ENCODE results near the gene PIP4K2A.

The PIP4K2A gene

DNA sequence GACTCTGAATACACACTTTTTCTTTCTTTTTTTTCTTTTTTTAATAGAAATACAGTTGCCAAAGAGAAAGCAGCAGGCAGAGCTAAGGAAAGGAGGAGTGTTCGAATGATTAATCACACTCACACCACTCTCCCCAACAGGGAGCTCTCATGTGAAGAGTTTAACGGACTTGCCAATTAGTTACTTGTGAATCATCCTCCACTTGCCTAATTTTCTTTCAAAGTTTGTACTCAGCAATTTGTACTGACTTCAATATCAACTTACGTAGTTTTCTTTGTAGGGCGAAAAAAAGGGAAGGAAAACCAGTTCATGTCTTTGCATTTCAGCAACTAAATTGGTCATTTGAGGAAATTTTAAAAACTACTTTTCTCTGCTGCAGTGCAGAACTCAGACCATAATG, 109.2 kb downstream of the PIP4K2A start:
- H3K27ac ChIP-seq (ENCODE audit: insufficient read depth, low read depth, low read length, poor library complexity, severe bottlenecking), result no peak overlapping the region

DNA sequence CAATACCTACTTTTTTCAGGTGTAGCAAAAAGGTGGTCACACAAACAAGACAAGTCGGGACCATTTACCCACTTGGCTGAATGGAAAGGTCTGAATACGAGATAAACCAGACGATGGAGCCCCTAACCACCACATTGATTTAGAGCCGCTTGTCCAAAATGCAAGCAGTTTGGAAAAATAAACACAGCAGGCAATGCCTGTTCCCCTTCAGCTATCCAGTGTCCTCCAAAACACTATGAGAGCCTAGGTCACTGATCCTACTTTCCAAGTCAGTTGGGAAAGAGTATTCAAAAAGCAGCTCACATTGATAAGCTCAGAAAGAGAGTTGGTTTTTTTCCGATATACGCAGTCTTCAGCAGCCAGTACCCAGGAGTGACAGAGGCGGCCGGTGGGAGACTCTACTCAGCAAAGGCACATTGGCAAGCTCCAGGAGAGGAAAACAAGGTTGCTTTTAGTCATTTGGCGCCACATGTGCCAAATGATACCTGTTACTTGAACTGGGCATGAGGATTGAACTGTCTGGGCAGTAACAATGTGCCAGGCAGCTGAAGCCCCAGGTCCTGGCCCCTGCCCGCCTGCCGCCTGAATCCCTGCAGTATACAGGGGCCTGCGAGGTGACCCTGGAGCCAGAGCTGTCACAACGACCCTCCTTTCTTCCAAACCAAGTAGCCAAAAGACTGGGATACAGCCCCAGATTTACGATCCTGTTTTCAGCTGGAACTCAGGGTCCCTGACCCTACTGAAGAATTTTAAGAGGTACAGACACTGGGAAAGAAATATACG, 109.8 kb downstream of the PIP4K2A start:
- H3K4me3 ChIP-seq (ENCODE audit: insufficient read depth, low read depth, low read length), result no peak overlapping the region
- H3K27me3 ChIP-seq (ENCODE audit: control insufficient read depth, insufficient read depth, low read length, poor library complexity, severe bottlenecking), result no peaks in the 10 kb centered on the region
- peaks cover 21% of the 10 kb centered on the region for H3K4me1 ChIP-seq (ENCODE audit: control insufficient read depth, insufficient read depth, low read length)
- no peaks in the 10 kb centered on the region for H3K9me3 ChIP-seq (ENCODE audit: control insufficient read depth, low read length)
- H3K27ac ChIP-seq (ENCODE audit: insufficient read depth, low read depth, low read length, poor library complexity, severe bottlenecking), result no peak overlapping the region
- 86% methylated on average over 15 of the region's 15 CpGs for WGBS, 2 experiments
- no peaks in the 10 kb centered on the region for H3K36me3 ChIP-seq (ENCODE audit: control insufficient read depth, insufficient read depth, low read length)

More for the DNA sequence above, 109.2 kb downstream of the PIP4K2A start:
- Histone ChIP-seq H3K4me3 (ENCODE audit: insufficient read depth, low read depth, low read length) (no peak overlapping the region), H3K36me3 (ENCODE audit: control insufficient read depth, insufficient read depth, low read length) (no peaks in the 10 kb centered on the region), H3K9me3 (ENCODE audit: control insufficient read depth, low read length) (no peaks in the 10 kb centered on the region), H3K27me3 (ENCODE audit: control insufficient read depth, insufficient read depth, low read length, poor library complexity, severe bottlenecking) (no peaks in the 10 kb centered on the region), H3K4me1 (ENCODE audit: control insufficient read depth, insufficient read depth, low read length) (peaks cover 21% of the 10 kb centered on the region)
- 58 to 66% methylated on average over 4 of the region's 4 CpGs for WGBS, 2 experiments

- H3K9me3 ChIP-seq (ENCODE audit: control insufficient read depth, low read length), result no peaks in the 10 kb centered on the region
- WGBS, 2 experiments, result 89 to 94% methylated on average over 2 to 3 of the region's 3 CpGs
- H3K4me3 ChIP-seq (ENCODE audit: insufficient read depth, low read depth, low read length), result no peak overlapping the region
- peaks cover 23% of the 10 kb centered on the region for H3K4me1 ChIP-seq (ENCODE audit: control insufficient read depth, insufficient read depth, low read length)
- no peak overlapping the region for H3K27ac ChIP-seq (ENCODE audit: insufficient read depth, low read depth, low read length, poor library complexity, severe bottlenecking)
- no peaks in the 10 kb centered on the region for H3K36me3 ChIP-seq (ENCODE audit: control insufficient read depth, insufficient read depth, low read length)
- no peaks in the 10 kb centered on the region for H3K27me3 ChIP-seq (ENCODE audit: control insufficient read depth, insufficient read depth, low read length, poor library complexity, severe bottlenecking)
Observed at GRCh38 chr10:22603581-22603980, 110.8 kb downstream of the PIP4K2A start.

DNA sequence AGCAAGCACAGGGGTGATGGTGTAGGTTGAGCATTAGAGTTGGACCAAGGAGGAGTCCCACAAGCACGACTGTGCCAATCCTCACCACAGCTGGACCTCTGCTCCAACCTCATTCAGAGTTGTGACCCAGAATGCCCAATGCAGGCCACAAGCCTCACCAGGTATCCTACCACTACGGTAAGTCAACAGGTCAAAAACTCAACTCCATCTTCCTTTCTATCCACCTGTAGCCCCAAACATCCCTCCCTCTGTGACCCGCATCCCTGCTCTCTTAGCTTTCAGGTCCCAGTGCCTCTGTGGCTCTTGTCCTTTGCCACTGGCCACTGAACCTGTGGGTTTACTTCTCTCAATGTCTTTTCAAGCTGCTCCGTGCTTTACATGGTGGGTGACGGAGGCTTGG, 112.8 kb downstream of the PIP4K2A start:
- 91 to 96% methylated on average over 5 of the region's 5 CpGs for WGBS, 2 experiments
- H3K27me3 ChIP-seq (ENCODE audit: control insufficient read depth, insufficient read depth, low read length, poor library complexity, severe bottlenecking), result no peaks in the 10 kb centered on the region
- H3K9me3 ChIP-seq (ENCODE audit: control insufficient read depth, low read length), result no peaks in the 10 kb centered on the region
- H3K36me3 ChIP-seq (ENCODE audit: control insufficient read depth, insufficient read depth, low read length), result no peaks in the 10 kb centered on the region
- no peak overlapping the region for H3K4me3 ChIP-seq (ENCODE audit: insufficient read depth, low read depth, low read length)
- H3K4me1 ChIP-seq (ENCODE audit: control insufficient read depth, insufficient read depth, low read length), result peaks cover 30% of the 10 kb centered on the region
- H3K27ac ChIP-seq (ENCODE audit: insufficient read depth, low read depth, low read length, poor library complexity, severe bottlenecking), result no peak overlapping the region

GRCh38 chr10:22599636-22600228, 114.6 kb downstream of the PIP4K2A start:
- Histone ChIP-seq H3K27ac (ENCODE audit: insufficient read depth, low read depth, low read length, poor library complexity, severe bottlenecking) (no peak overlapping the region), H3K36me3 (ENCODE audit: control insufficient read depth, insufficient read depth, low read length) (no peaks in the 10 kb centered on the region), H3K27me3 (ENCODE audit: control insufficient read depth, insufficient read depth, low read length, poor library complexity, severe bottlenecking) (no peaks in the 10 kb centered on the region), H3K4me1 (ENCODE audit: control insufficient read depth, insufficient read depth, low read length) (peaks cover 24% of the 10 kb centered on the region), H3K9me3 (ENCODE audit: control insufficient read depth, low read length) (no peaks in the 10 kb centered on the region), H3K4me3 (ENCODE audit: insufficient read depth, low read depth, low read length) (no peak overlapping the region)
- 95 to 98% methylated on average over 10 to 11 of the region's 11 CpGs for WGBS, 2 experiments

DNA sequence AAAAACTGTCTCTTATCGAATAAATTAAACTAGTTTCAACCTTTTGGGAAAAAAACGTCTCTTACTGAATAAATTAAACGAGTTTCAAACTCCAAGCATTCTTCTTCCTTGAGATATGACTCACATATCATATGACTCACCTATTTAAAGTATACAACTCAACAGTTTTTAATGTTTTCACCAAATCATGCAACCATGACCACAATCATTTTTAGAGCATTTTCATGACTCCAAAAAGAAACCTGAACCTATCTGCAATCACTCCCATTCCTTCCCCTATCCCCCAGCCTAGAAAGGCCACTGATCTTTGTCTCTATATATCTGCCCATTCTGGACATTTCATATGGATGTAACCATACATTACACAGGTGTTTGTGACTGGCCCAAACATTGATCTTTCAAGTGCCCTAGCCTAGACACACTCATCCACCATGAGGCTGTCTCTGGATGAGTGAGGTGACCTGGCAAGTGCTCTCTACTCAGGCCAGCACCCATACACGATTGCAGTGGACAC, 115.3 kb downstream of the PIP4K2A start:
- Histone ChIP-seq H3K4me3 (ENCODE audit: insufficient read depth, low read depth, low read length) (no peak overlapping the region), H3K27ac (ENCODE audit: insufficient read depth, low read depth, low read length, poor library complexity, severe bottlenecking) (no peak overlapping the region), H3K27me3 (ENCODE audit: control insufficient read depth, insufficient read depth, low read length, poor library complexity, severe bottlenecking) (no peaks in the 10 kb centered on the region), H3K36me3 (ENCODE audit: control insufficient read depth, insufficient read depth, low read length) (no peaks in the 10 kb centered on the region), H3K4me1 (ENCODE audit: control insufficient read depth, insufficient read depth, low read length) (peaks cover 22% of the 10 kb centered on the region), H3K9me3 (ENCODE audit: control insufficient read depth, low read length) (no peaks in the 10 kb centered on the region)
- 94% methylated on average over 4 of the region's 4 CpGs for WGBS, 2 experiments

GRCh38 chr10:22598478-22598877, 115.9 kb downstream of the PIP4K2A start:
- 68 to 83% methylated on average over 2 of the region's 3 CpGs for WGBS, 2 experiments
- H3K9me3 ChIP-seq (ENCODE audit: control insufficient read depth, low read length), result no peaks in the 10 kb centered on the region
- H3K27ac ChIP-seq (ENCODE audit: insufficient read depth, low read depth, low read length, poor library complexity, severe bottlenecking), result no peak overlapping the region
- H3K4me3 ChIP-seq (ENCODE audit: insufficient read depth, low read depth, low read length), result no peak overlapping the region
- H3K36me3 ChIP-seq (ENCODE audit: control insufficient read depth, insufficient read depth, low read length), result no peaks in the 10 kb centered on the region
- no peaks in the 10 kb centered on the region for H3K27me3 ChIP-seq (ENCODE audit: control insufficient read depth, insufficient read depth, low read length, poor library complexity, severe bottlenecking)
- peaks cover 17% of the 10 kb centered on the region for H3K4me1 ChIP-seq (ENCODE audit: control insufficient read depth, insufficient read depth, low read length)

DNA sequence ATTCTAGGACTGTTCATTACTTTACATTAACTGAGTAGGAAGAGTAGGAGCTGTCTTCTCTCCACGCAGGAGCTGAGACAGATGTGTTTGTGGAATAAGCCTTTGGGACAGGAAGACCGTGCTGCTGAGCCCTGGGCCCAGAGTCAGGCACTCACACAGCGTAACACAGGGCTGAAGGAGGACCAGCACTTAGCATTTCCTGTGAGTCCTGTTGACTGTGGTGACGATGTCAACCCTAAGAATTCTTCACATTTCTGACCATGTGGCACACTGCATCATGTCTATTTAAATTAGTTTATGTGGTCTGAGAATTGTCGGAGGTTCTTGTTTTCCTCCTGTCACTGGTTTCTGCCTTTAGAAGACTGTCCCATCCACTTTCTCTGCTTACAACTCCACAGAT, 117.2 kb downstream of the PIP4K2A start:
- 89 to 92% methylated on average over 4 to 5 of the region's 5 CpGs for WGBS, 2 experiments
- no peak overlapping the region for H3K27ac ChIP-seq (ENCODE audit: insufficient read depth, low read depth, low read length, poor library complexity, severe bottlenecking)
- H3K4me1 ChIP-seq (ENCODE audit: control insufficient read depth, insufficient read depth, low read length), result peaks cover 12% of the 10 kb centered on the region
- no peaks in the 10 kb centered on the region for H3K9me3 ChIP-seq (ENCODE audit: control insufficient read depth, low read length)
- H3K4me3 ChIP-seq (ENCODE audit: insufficient read depth, low read depth, low read length), result no peak overlapping the region
- H3K36me3 ChIP-seq (ENCODE audit: control insufficient read depth, insufficient read depth, low read length), result no peaks in the 10 kb centered on the region
- H3K27me3 ChIP-seq (ENCODE audit: control insufficient read depth, insufficient read depth, low read length, poor library complexity, severe bottlenecking), result no peaks in the 10 kb centered on the region

- WGBS, 2 experiments, result 91 to 95% methylated on average over 3 of the region's 3 CpGs
- Histone ChIP-seq H3K27me3 (ENCODE audit: control insufficient read depth, insufficient read depth, low read length, poor library complexity, severe bottlenecking) (no peaks in the 10 kb centered on the region), H3K36me3 (ENCODE audit: control insufficient read depth, insufficient read depth, low read length) (no peaks in the 10 kb centered on the region), H3K4me1 (ENCODE audit: control insufficient read depth, insufficient read depth, low read length) (peaks cover 16% of the 10 kb centered on the region), H3K9me3 (ENCODE audit: control insufficient read depth, low read length) (no peaks in the 10 kb centered on the region), H3K4me3 (ENCODE audit: insufficient read depth, low read depth, low read length) (no peak overlapping the region), H3K27ac (ENCODE audit: insufficient read depth, low read depth, low read length, poor library complexity, severe bottlenecking) (no peak overlapping the region)
Observed at GRCh38 chr10:22593636-22594198, 120.7 kb downstream of the PIP4K2A start.

DNA sequence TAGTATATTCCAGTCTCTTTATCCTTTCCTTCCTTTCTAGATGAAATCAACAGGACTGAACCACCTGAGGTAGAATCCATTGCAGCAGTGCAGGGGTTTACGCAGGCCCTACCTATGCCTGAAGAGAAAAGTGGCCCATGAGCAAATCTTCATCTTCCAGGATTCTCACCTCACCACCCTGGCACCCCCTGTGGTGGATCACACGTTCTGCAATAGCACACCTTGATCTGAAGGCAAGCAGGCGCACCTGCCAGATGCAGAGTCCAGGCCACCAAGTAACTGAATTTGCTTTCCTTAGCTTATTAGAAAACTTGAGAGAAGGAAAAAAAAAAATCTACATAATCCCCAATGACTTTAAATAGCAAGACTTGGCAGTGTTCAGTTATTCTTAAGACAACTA, 121.4 kb downstream of the PIP4K2A start:
- 88 to 90% methylated on average over 3 of the region's 3 CpGs for WGBS, 2 experiments
- no peaks in the 10 kb centered on the region for H3K36me3 ChIP-seq (ENCODE audit: control insufficient read depth, insufficient read depth, low read length)
- H3K27me3 ChIP-seq (ENCODE audit: control insufficient read depth, insufficient read depth, low read length, poor library complexity, severe bottlenecking), result no peaks in the 10 kb centered on the region
- H3K9me3 ChIP-seq (ENCODE audit: control insufficient read depth, low read length), result no peaks in the 10 kb centered on the region
- no peak overlapping the region for H3K4me3 ChIP-seq (ENCODE audit: insufficient read depth, low read depth, low read length)
- H3K27ac ChIP-seq (ENCODE audit: insufficient read depth, low read depth, low read length, poor library complexity, severe bottlenecking), result no peak overlapping the region
- peaks cover 11% of the 10 kb centered on the region for H3K4me1 ChIP-seq (ENCODE audit: control insufficient read depth, insufficient read depth, low read length)

Measured in ectodermal cell (in vitro differentiated cells).